IMR-90 (cell line): ENCODE data around the gene CSRNP3. TPM values are rescaled to one million over a fixed set of nuclear protein-coding genes. Genes with fewer than 3 reads are reported as not detected.

Source experiments
- ATAC-seq: fragments of 200-7000 bp; cut with Tn5 transposase; 2 replicates; pipeline ENCODE4 v1.9.1; 2020; ENCODE audit warnings: low read depth, mild to moderate bottlenecking, moderate library complexity
- BruUV-seq: library from RNA; stranded (reverse); fragments of 400-500 nt; replicated peaks from 2 replicates; lab custom pipeline; 2021; lab: Mats Ljungman, UMichigan
- CTCF ChIA-PET: fragments of 300-600 bp; formaldehyde crosslinking; extraction: SDS; loops from one replicate; lab custom pipeline; 2021; ENCODE audit warnings: antibody characterized with exemption; lab: Yijun Ruan, JAX
- POLR2A ChIA-PET: fragments of 300-600 bp; sonication (Branson Sonifier 250); formaldehyde crosslinking; loops from one replicate; lab custom pipeline; 2022; ENCODE audit warnings: antibody characterized with exemption; ENCODE audit not compliant: unreplicated experiment; lab: Charles Lee
- DNase-seq: peaks from one replicate; pipeline ENCODE4 v3.0.0; 2013
- H2AFZ ChIP-seq: replicated peaks from 2 replicates; pipeline ENCODE3; 2013; ENCODE audit warnings: low read length, mild to moderate bottlenecking; ENCODE audit not compliant: poor library complexity
- H2AK5ac ChIP-seq: 2 replicates; pipeline ENCODE4 v1.6.1; 2013; ENCODE audit warnings: low read depth, low read length, inconsistent platforms
- H2AK9ac ChIP-seq: replicated peaks from 2 replicates; pipeline ENCODE3; 2013; ENCODE audit warnings: mild to moderate bottlenecking, low read depth, low read length, moderate library complexity; ENCODE audit not compliant: poor library complexity
- H2BK120ac ChIP-seq: 2 replicates; pipeline ENCODE4 v1.6.1; 2013; ENCODE audit warnings: low read depth, low read length, inconsistent platforms
- H2BK15ac ChIP-seq: 3 replicates; pipeline ENCODE4 v1.6.1; 2013; ENCODE audit warnings: low read depth, low read length, inconsistent platforms
- H2BK20ac ChIP-seq: 2 replicates; pipeline ENCODE4 v1.6.1; 2013; ENCODE audit warnings: low read depth, mild to moderate bottlenecking, inconsistent platforms, low read length, moderate library complexity
- H2BK5ac ChIP-seq: 2 replicates; pipeline ENCODE4 v1.6.1; 2013; ENCODE audit warnings: mild to moderate bottlenecking, low read depth, low read length, inconsistent platforms; ENCODE audit not compliant: poor library complexity, severe bottlenecking
- H3K14ac ChIP-seq: replicated peaks from 2 replicates; pipeline ENCODE4 v1.6.1; 2013; ENCODE audit warnings: low read depth, low read length, inconsistent platforms
- H3K18ac ChIP-seq: 2 replicates; pipeline ENCODE4 v1.6.1; 2013; ENCODE audit warnings: low read depth, low read length, control low read depth
- H3K23ac ChIP-seq: 2 replicates; pipeline ENCODE4 v1.6.1; 2013; ENCODE audit warnings: low read depth, low read length, inconsistent platforms
- H3K27ac ChIP-seq: 2 replicates; pipeline ENCODE4 v1.5.1; 2013; ENCODE audit warnings: mild to moderate bottlenecking, control low read depth, low read length; ENCODE audit not compliant: insufficient read depth
- H3K27me3 ChIP-seq: 2 replicates; pipeline ENCODE4 v1.6.1; 2013; ENCODE audit warnings: low read length; ENCODE audit not compliant: control insufficient read depth, insufficient read depth
- H3K36me3 ChIP-seq: 2 replicates; pipeline ENCODE4 v1.6.1; 2013; ENCODE audit warnings: low read length, mixed read lengths; ENCODE audit not compliant: control insufficient read depth, insufficient read depth
- H3K4ac ChIP-seq: 2 replicates; pipeline ENCODE4 v1.6.1; 2013; ENCODE audit warnings: low read depth, low read length, inconsistent platforms
- H3K4me1 ChIP-seq: 2 replicates; pipeline ENCODE4 v1.6.1; 2013; ENCODE audit warnings: low read length, mixed read lengths; ENCODE audit not compliant: control insufficient read depth, insufficient read depth
- H3K4me2 ChIP-seq: 2 replicates; pipeline ENCODE4 v1.6.1; 2013; ENCODE audit warnings: low read depth, mild to moderate bottlenecking, control low read depth, low read length, moderate library complexity
- H3K4me3 ChIP-seq: 2 replicates; pipeline ENCODE4 v1.5.1; 2013; ENCODE audit warnings: low read depth, mild to moderate bottlenecking, control low read depth, low read length, moderate library complexity; ENCODE audit not compliant: insufficient read depth
- H3K56ac ChIP-seq: 2 replicates; pipeline ENCODE4 v1.6.1; 2013; ENCODE audit warnings: low read length, inconsistent platforms; ENCODE audit not compliant: insufficient read depth; ENCODE audit errors: extremely low read depth
- H3K79me1 ChIP-seq, 2 experiments: 2 replicates each; pipeline ENCODE4 v1.6.1; 2013; ENCODE audit warnings: low read length in 2 of 2, inconsistent platforms in 1 of 2, low read depth in 1 of 2
- H3K9ac ChIP-seq: 2 replicates; pipeline ENCODE4 v1.6.1; 2013; ENCODE audit warnings: low read depth, low read length, control low read depth
- H3K9me1 ChIP-seq: 2 replicates; pipeline ENCODE4 v1.6.1; 2013; ENCODE audit warnings: low read length, inconsistent platforms; ENCODE audit not compliant: insufficient read depth
- H3K9me3 ChIP-seq: 2 replicates; pipeline ENCODE4 v1.6.1; 2013; ENCODE audit warnings: low read length; ENCODE audit not compliant: control insufficient read depth, insufficient read depth
- H4K20me1 ChIP-seq: 2 replicates; pipeline ENCODE4 v1.6.1; 2013; ENCODE audit warnings: low read length, inconsistent platforms; ENCODE audit not compliant: insufficient read depth
- H4K5ac ChIP-seq: 2 replicates; pipeline ENCODE4 v1.6.1; 2013; ENCODE audit warnings: mild to moderate bottlenecking, low read depth, low read length, control low read depth
- H4K8ac ChIP-seq, 2 experiments: 2 replicates each; pipeline ENCODE4 v1.6.1; 2013; ENCODE audit warnings: low read depth in 2 of 2, low read length in 2 of 2, control low read depth in 1 of 2, inconsistent platforms in 1 of 2
- H4K91ac ChIP-seq: 2 replicates; pipeline ENCODE4 v1.6.1; 2013; ENCODE audit warnings: low read depth, low read length, inconsistent platforms; ENCODE audit not compliant: insufficient read depth
- BHLHE40 ChIP-seq: fragments of 150-350 bp; IDR thresholded peaks from 2 replicates; pipeline ENCODE4 v1.6.1; 2016; ENCODE audit warnings: mild to moderate bottlenecking, low read depth, low read length
- CEBPB ChIP-seq: IDR thresholded peaks from 2 replicates; pipeline ENCODE4 v1.6.1; 2012; ENCODE audit warnings: low read depth, low read length, improper control_type of control experiment
- CTCF ChIP-seq: conservative IDR thresholded peaks from 2 replicates; pipeline ENCODE4 v1.5.1; 2012; ENCODE audit warnings: mild to moderate bottlenecking, low read depth, low read length, improper control_type of control experiment
- ELK1 ChIP-seq: fragments of 150-350 bp; IDR thresholded peaks from 2 replicates; pipeline ENCODE4 v1.6.1; 2016; ENCODE audit warnings: low read depth, mild to moderate bottlenecking, low read length, moderate library complexity, borderline replicate concordance
- FOS ChIP-seq: fragments of 150-350 bp; IDR thresholded peaks from 2 replicates; pipeline ENCODE4 v1.6.1; 2016; ENCODE audit warnings: low read depth, low read length
- MAFK ChIP-seq: IDR thresholded peaks from 2 replicates; pipeline ENCODE4 v1.6.1; 2012; ENCODE audit warnings: low read depth, low read length, improper control_type of control experiment
- MAZ ChIP-seq: IDR thresholded peaks from 2 replicates; pipeline ENCODE4 v1.6.1; 2012; ENCODE audit warnings: low read depth, mild to moderate bottlenecking, low read length, improper control_type of control experiment, moderate library complexity, borderline replicate concordance
- MXI1 ChIP-seq: IDR thresholded peaks from 2 replicates; pipeline ENCODE4 v1.6.1; 2012; ENCODE audit warnings: low read depth, mild to moderate bottlenecking, low read length, moderate library complexity, borderline replicate concordance
- NFE2L2 ChIP-seq: fragments of 150-350 bp; IDR thresholded peaks from 2 replicates; pipeline ENCODE4 v1.6.1; 2016; ENCODE audit warnings: low read depth, mild to moderate bottlenecking, low read length
- POLR2A ChIP-seq: IDR thresholded peaks from 2 replicates; pipeline ENCODE4 v1.6.1; 2012; ENCODE audit warnings: mild to moderate bottlenecking, low read depth, low read length
- RAD21 ChIP-seq: IDR thresholded peaks from 2 replicates; pipeline ENCODE4 v1.6.1; 2012; ENCODE audit warnings: low read length, improper control_type of control experiment
- RCOR1 ChIP-seq: IDR thresholded peaks from 2 replicates; pipeline ENCODE4 v1.6.1; 2012; ENCODE audit warnings: mild to moderate bottlenecking, low read length, improper control_type of control experiment; ENCODE audit not compliant: insufficient replicate concordance
- SMC3 ChIP-seq: fragments of 150-350 bp; IDR thresholded peaks from 2 replicates; pipeline ENCODE4 v1.6.1; 2016; ENCODE audit warnings: low read depth, mild to moderate bottlenecking, antibody characterized with exemption, low read length, moderate library complexity
- USF2 ChIP-seq: fragments of 150-350 bp; IDR thresholded peaks from 2 replicates; pipeline ENCODE4 v1.6.1; 2017; ENCODE audit warnings: mild to moderate bottlenecking, antibody characterized with exemption, low read length, low read depth
- WGBS, 2 experiments: methylation state at CpG; one replicate each; pipeline versions ENCODE4 v1.1.5 to v1.1.7; 2013; ENCODE audit warnings: missing lambda C conversion rate in 2 of 2; ENCODE audit not compliant: insufficient read length in 1 of 2; ENCODE audit errors: extremely low coverage in 2 of 2; 5-methylcytosine and 5-hydroxymethylcytosine counted together
- dilution Hi-C: fragments of 300-500 bp; cut with HindIII; formaldehyde crosslinking; loops from one replicate; pipeline ENCODE4 v1.14.3; 2018; ENCODE audit warnings: low sequenced_read_pairs; ENCODE audit not compliant: unreplicated experiment
- in situ Hi-C: fragments of 300-500 bp; cut with MboI; formaldehyde crosslinking; loops from 3 replicates; pipeline ENCODE4 v1.14.3; 2019; ENCODE audit warnings: low sequenced_read_pairs, inconsistent platforms, mixed read lengths
- intact Hi-C: fragments of 100-400 bp; cut with micrococcal nuclease; formaldehyde crosslinking; loops from 2 replicates; pipeline ENCODE4 v1.10.0; 2022
- polyA plus RNA-seq, 3 experiments: library from polyadenylated mRNA; depleted of rRNA; stranded (reverse); fragments of >200 nt; gene quantifications; 2 replicates each; pipeline ENCODE4 v1.2.3, GENCODE V29; 2012; ENCODE audit warnings: low replicate concordance in 1 of 3
- total RNA-seq: library from RNA; depleted of rRNA; stranded (reverse); fragments of >200 nt; gene quantifications from 2 replicates; pipeline ENCODE4 v1.2.3, GENCODE V29; 2012

Gene CSRNP3
- total and polyA plus RNA-seq, 2 of the 4 experiments (the other 2 are of a cell fraction): 0.21 to 0.72 TPM

- Histone ChIP-seq H4K91ac (no peak overlapping the region), H2BK120ac (no peak overlapping the region), H3K4me3 (no peak overlapping the region), H2AFZ (no peak overlapping the region), H3K23ac (no peak overlapping the region), H3K18ac (no peak overlapping the region), H3K79me1 (no peaks in the 10 kb centered on the region), H3K9me1 (no peaks in the 10 kb centered on the region), H3K9ac (no peak overlapping the region), H2BK5ac (no peak overlapping the region), H3K9me3 (no peaks in the 10 kb centered on the region), H2BK20ac (no peak overlapping the region), H4K8ac (no peak overlapping the region), H2BK15ac (no peak overlapping the region), H3K36me3 (no peaks in the 10 kb centered on the region), H3K27me3 (no peaks in the 10 kb centered on the region), H4K20me1 (no peaks in the 10 kb centered on the region), H3K27ac (no peak overlapping the region), H3K14ac (no peak overlapping the region), H3K4me1 (no peaks in the 10 kb centered on the region), H3K4me2 (no peak overlapping the region), H3K4ac (no peak overlapping the region), H2AK9ac (no peak overlapping the region), H3K56ac (no peak overlapping the region), H4K5ac (no peak overlapping the region), H2AK5ac (no peak overlapping the region)
- CTCF ChIA-PET: no interaction called here
- no CpG with 5 or more reads among the region's 3 CpGs for WGBS, 2 experiments
- ATAC-seq (no peak), DNase-seq (no peak)
- TF ChIP-seq NFE2L2 (no peak), USF2 (no peak), BHLHE40 (no peak), SMC3 (no peak), MAFK (no peak), FOS (no peak), ELK1 (no peak), CEBPB (no peak), CTCF (no peak), MAZ (no peak), MXI1 (no peak), POLR2A (no peak), RAD21 (no peak), RCOR1 (no peak)
- intact Hi-C loops (no loop called here), in situ Hi-C loops (no loop called here), dilution Hi-C loops (no loop called here)
- POLR2A ChIA-PET: no interaction called here
- no TSS peak for BruUV-seq
These were observed 21.1 kb upstream of the CSRNP3 start for GRCh38 chr2:165448406-165448805.
